Frontal cortex (tissue), 4 donors: ENCODE data around the gene ACBD4. TPM values are rescaled to one million over a fixed set of nuclear protein-coding genes. Genes with fewer than 3 reads are reported as not detected.
A peak's percentile ranks its signal among the peaks of the same experiment; 100 is the strongest.

Experiments
- DNase-seq, 2 donors: peaks; one replicate each; pipeline ENCODE4 v3.0.0; 2012; ENCODE audit warnings: low spot score in 2 of 2
- FAIRE-seq: peaks from 2 replicates; lab custom pipeline; 2012; peaks lifted over from hg19 to GRCh38; lab: Jason Lieb, UNC
- total RNA-seq: library from RNA; depleted of rRNA; stranded (reverse); fragments of >200 nt; gene quantifications from one replicate; pipeline ENCODE4 v1.2.3, GENCODE V29; 2014
- donor health status: control.
- donor health status: control.
- donor health status: control.

Gene ACBD4
- total RNA-seq, 1 donor from 2014 or later: 2.4 TPM

DNA sequence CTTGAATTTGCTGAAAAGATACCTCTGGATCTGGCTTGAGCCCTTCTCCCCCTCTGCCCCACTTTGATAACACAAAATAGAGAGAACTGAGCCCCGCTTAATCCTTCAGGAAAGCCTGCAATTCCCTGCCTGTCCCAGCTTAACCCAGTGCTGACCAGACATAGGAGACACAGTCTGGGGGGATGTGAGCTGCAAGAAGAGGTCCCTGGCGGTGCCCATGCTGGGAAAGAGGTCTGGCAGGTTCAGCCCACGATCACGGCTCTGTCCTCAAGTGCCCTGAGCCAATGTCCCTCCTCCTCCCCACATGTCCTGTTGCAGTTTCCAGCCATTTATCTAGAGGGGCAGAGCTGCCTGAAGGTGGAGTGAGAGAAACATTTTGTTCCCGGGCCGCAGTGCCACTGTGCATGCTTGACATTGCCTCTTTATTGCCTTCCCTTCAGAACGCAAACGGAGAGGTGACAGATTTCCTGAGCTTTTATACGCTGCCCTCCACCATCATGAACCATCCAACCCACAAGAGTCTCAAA, 32.2 kb upstream of the ACBD4 start:
- DNase-seq (no peak), FAIRE-seq (no peak)

DNA sequence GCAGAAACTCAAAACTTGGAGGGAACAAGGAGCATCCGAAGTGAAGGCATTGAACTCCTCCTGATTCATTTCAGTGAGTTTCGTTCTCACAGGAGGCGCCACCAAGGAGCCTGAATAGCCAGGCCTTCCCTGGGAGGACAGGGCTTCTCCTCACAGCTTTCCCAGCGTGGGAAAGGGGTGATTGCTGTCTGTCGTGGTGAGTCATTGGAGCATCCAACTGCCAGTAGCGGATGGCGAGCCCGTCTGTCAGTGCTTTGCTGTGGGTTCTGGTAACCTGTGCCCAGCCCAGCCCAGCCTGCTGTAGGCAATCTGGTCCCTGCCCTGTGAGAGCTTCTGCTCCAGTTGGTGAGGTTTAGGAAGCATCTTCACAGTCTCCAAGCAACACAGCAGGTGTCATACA, 31.5 kb upstream of the ACBD4 start:
- FAIRE-seq (no peak), DNase-seq (no peak)

DNA sequence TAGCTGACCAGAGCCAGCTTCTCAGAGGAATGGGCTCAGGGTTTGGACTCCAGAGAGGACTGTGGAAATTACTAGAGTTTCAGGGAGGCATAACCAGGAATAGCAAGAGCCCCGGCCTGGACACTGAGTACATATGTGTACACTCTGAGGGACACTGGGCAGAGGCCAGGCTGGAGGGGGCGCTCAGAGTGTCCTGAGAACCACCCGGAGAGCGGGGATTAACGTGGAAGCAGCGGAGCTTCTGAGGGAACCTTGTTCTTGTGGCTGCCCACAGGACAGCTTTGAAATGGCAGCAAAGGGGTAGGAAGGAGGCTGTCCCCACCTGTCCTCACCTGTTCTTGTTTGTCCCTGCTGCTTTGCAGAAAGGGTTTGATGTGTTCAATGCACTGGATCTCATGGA, 31.0 kb upstream of the ACBD4 start:
- FAIRE-seq (no peak), DNase-seq (no peak)

DNA sequence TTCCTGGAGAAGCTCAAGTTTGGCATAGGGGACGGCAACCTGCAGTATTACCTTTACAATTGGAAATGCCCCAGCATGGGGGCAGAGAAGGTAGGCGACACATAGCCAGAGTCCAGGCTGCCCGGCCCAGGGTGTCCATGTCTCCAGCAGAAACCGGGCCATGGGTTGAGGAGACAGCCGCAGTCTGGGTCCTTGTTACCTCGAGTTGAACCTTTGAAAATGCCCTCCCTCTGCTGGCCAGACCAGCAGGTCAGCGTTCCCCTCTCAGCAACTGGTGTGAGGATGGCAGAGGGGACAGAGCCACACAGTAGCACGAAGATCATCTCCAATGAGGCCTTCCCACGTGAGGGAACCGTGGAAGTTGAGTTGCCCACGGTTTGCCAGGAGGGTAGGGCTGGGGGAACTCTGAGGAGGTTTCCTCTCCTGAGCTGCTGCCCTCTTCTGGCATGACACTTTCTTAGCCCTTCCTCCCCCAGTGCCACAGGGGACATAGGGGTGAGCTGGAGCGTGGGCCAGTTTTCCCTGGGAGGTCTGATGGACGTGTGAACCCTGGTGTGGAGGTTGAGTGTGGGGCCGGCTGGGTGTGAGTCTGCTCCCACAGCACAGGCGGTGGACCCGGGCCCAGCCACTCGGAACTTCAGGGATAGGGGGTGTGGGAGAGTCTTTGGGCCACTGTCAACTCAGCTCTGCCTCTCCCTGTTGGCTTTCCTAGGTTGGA, 30.4 kb upstream of the ACBD4 start:
- FAIRE-seq (no peak), DNase-seq (no peak)

DNA sequence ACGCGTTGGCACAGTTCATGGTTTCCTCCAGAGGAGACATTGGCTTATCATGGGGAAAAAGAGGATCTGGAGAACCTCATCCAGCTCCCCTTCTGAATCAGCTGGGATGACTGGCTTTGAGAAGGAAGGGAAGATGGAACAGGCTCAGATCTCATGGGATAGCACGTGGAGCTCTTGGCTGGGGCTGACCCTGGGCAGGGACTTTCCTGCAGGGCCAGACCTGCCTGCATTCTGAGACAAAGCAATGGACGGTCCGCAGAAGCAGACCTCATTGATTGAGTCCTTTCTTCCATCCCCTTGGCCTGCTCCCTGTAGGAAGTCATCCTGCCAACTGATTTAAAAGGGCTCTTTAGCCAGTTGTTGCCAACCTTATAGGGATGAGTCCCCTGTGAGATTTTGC, 29.4 kb upstream of the ACBD4 start:
- FAIRE-seq: no peak

DNA sequence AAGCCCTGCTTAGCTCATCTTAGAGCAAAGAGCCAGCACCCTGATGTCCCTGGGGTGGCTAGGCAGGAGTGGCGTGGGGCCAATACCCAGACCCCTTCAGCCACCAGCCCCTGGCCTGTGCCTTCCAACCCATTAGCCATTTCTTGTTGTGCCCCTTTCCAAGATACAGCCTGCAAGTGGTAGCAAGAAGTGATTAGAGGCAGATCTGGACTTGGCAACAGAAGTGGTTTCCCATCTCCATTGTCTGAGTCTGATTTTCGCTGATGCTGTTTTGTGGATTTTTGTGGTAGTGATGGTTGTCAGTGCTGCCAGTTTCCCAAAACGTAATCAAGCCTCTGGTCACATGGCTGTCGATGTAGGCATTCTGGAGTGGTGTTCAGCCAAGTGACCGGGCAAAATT, 28.9 kb upstream of the ACBD4 start:
- no peak for DNase-seq
- no peak for FAIRE-seq

More for the DNA sequence above, 29.4 kb upstream of the ACBD4 start:
- DNase-seq: no peak

DNA sequence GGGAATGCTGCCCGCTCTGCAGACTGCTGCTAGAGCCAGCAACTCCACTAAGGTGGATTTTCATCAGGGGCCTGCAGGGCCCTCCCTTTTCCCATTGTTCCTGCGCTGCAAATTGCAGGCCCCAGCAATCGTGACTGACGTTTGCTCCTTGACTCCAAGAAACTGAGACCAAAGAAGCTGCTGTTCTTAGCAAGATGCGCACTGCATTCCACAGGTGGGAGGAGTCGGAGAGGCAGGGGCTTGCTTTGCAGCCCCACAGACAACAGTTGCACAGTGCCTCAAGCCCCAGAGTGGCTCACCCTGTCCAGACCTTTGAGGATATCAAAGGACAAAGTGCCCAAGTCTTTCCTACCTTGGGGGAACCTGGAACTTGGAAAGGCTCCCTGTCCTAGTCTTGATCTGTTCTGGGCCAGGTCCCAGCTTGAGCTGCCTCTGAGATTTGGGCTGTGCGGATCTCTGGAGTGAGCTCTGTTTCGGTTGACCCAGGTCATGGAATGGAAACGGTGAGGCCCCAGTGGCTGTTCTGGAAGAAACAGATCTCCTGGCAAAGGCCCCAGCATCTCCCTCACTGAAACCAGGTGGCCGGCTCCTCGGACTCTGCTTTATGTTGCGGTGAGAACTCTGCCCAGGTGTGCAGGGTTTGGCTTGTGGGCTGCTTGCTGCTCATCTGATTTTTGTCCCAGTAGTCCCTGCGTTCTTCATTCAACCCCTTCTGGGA, 28.0 kb upstream of the ACBD4 start:
- FAIRE-seq: no peak

DNA sequence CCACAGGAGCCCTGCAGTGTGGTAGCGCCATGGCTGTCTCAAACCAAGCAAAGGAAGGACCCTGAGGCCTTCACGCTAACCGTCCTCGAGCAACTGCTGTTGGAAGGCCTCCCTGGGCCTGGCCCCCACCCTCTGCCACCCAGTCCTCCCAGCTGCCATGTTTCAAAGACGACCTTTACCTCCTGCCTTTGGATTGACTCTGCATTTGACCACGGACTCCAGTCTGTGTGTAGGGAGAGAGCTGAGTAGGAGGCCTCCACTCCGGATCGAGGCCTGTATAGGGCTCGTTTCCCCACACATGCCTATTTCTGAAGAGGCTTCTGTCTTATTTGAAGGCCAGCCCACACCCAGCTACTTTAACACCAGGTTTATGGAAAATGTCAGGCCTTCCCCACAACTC, 27.4 kb upstream of the ACBD4 start:
- DNase-seq (no peak), FAIRE-seq (no peak)

More for the DNA sequence above, 28.0 kb upstream of the ACBD4 start:
- DNase-seq: no peak

DNA sequence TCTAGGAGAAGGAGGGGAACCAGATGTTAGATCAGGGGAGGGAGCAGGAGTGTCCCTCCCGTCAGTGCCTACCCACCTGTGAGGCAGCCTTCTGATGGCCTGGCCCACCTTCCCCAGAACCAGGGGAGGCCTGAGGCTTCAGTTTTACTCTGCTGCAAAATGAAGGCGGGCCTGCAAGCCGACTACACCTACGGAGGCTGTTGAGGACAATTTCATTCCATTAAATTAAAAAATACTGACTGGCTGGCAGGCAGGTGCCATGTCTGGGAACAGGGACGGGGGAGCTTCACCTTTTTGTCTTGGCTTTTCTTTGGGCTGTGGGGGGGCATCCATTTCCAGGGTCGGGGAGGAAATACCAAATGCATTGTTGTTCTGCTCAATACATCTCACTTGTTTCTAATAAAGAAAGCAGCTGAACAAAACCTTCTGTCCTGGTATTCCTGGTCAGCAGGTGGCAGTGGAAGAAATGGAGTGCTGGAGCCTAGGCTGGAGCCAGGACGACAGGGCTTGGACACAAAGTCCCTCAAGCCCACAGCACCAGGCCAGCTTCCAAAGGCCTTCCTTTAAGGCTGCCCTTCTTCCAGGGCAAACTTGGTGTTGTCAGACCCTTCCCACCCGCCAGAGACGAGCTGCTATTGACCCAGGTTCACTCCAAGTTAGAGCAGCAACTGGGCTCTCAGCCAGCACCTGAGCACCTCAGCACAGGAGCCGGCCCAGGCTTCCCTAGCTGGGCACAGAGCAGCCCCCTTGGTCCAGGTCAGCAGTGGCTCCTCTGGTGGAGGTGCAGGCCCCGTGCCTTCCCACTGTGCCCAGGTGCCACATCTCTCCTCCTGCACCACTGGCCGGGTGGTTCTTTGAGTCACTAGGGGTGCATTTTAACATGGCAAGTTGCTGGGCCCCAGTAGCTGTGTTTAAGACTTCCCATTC, 26.6 kb upstream of the ACBD4 start:
- no peak for FAIRE-seq
- DNase-seq: no peak

DNA sequence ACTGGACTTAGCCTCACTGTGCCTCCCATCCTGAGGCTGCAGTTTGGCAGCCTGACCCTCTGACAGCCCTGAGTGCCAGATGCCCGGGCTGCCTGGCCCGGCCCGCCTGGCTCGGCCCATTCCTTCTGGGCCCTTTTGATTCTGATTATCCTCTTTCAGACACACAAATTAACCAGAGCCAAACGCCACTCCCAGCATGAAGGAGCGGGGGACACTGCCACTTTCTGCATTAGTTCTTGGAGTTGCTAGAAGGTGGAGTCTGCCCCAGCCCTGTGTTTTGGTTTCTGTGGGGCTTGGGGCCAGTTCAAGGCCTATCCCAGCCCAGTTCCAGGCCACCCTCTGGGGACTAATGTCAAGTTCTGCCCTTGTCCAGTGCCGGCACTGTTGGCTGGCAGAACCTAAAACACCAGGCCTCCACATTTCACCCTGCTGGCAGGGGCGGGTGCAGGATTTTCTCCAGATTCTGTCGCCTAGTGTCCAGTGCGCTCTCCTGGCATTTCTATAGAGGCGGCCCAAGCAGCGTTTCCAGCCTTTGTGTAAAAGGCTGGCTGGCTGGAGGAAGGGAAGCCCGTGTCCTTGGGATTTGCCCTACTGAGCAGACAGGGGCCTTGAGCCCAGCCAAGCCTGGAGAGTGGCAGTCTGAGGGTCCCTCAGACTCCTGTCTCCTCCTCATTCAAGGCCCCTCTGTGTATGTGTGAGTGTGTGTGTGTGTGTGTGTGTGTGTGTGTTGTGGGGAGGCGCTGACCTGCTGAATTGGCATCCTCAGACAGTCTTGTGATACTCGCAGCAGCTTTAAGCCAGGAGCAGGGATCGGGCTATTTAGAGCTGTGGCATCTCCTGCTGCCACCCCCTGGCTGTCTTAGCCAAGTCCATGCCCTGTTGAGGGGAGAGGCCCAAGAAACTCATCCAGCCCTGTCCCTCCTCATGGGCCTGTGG, 24.5 kb upstream of the ACBD4 start:
- FAIRE-seq (no peak), DNase-seq (peak in 1 of 2 donors; percentile 73)

DNA sequence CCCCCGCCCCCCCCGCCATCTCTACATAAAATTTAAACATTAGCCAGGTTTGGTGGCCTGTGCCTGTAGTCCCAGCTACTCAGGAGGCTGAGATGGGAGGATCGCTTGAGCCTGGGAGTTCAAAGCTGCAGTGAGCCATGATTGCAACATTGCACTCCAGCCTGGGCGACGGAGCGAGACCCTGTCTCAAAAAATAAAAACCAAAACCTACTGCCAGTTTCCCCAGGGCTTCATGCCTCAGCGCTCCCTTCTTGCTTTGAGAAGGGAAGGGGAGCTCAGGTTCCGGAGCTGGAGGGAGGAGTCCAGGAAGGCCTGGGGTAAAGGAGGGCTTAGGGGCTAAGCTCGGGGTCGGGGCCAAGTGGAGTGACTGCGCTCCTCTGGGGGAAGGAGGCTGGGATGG, 23.6 kb upstream of the ACBD4 start:
- no peak for DNase-seq
- FAIRE-seq: no peak

DNA sequence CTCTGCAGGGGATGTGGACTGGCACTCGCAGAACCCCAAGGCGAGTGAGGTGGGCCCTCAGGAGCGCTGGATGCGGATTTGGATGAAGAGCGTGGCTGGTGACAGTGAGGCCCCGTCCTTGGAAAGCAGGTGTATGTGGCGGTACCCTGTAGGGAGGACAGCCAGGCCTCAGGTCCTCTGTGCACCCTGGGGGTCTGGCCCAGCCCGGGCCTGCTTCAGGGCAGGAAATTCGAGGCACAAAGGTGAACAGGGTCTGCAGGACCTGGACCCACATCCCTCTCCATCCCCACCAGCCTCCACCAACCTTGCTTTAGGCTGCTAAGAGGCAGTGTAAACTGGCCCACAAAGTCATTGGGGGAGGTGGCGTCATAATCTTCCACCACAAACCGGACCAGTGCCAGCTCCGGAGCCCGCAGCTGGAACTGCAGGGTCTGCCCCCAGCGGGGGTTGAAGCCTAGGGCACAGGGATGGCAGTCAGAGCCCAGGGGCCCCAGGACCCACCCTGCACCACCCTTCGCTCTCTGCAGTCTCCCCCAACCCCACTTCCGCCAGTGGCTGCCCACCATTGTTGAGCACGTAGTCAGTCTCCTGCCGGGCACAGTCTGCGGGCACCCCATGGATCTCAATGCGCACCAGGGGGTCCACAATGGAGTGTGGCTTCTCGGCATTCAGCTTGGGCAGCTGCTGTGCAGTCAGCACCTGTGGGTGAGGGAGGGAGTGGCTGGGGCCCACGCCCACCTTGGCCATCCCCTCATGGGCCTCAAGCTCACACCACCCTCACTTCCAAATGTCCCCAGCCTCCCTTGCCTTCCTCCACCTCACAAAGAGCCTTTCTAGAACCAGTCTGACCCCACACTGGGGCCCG, 22.7 kb upstream of the ACBD4 start:
- no peak for DNase-seq
- no peak for FAIRE-seq

DNA sequence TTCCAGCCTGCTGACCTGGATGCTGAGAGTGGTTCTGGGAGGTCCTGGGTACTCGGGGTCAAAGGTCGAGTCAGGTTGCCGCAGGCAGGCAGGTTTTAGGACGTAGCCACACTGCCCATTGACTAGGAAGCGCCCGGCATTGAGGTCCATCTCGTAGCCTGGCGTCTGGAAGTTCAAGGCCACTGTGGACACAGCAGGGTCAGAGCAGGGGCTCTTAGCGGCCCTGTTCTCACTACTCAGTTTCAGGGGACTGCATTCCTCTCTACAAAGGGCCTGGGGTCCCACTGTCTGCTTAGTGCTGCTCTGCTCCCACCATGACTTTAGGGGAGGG, 22.1 kb upstream of the ACBD4 start:
- DNase-seq (no peak), FAIRE-seq (no peak)

DNA sequence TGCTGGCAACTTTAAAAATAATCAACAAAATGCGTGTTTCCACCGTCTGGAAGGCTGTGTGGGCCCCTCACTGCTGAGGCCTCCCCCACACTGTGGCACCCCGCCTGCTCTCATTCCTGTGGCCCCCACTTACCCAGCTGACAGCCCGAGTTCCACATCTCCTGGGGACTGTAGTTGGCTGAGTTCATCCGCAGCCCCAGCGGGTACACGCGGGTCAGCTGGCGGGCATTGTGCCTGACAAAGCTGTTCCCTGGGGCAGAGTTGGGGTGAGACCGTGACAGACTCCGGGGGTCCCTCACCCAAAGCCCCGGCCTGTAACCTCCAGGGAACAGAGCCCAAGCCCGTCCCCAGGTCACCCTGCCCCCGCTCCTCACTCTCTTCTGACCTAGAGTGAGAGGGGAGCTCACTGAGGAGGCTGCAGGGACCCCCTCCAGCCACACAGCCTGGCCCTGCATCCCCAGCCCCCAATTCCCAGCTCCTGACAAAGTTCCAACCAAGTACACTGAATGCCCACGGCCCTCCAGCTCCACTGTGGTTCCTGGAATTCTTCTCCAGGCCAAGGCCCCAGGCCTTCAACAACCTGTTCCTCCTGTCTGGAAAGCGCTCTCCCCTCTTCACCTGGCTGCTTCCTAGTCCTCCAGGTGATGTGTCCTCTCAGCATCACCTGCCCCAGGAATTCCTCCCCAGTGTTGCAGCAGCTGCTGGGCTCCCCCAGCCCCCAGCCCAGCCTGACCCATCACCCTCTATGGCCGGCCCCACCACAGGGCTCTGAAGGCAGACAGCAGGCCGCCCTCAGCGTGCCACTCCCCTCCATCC, 21.2 kb upstream of the ACBD4 start:
- FAIRE-seq: no peak
- DNase-seq: no peak

DNA sequence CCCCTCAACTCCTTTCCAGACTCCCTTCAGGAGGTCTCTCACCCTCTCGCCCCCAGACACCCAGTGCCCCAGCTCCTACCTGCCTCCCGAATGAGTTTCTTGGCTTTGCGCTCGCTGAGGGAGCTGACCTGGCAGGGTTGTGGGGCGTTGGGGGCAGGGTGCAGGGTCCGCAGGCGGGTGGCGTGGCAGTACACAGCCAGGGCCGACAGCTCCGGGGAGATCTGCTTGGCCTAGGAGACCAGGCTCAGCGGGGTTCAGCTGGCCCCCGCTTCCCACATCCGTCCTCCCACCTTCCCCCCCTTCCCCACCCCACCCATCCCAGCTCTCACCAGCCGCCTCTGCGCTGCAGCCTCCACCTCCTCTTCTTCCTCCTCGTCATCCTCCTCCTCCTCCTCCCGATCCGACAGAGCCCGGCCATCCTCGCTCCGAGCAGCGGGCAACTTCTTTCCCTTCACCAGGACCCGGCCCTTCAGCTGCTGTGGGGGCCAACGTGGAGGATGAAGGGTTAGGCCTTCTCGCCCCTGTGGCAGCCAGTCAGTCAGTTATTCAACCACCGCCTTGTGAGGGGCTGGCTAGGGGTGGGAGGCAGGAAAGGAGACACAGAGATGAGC, 20.4 kb upstream of the ACBD4 start:
- no peak for DNase-seq

DNA sequence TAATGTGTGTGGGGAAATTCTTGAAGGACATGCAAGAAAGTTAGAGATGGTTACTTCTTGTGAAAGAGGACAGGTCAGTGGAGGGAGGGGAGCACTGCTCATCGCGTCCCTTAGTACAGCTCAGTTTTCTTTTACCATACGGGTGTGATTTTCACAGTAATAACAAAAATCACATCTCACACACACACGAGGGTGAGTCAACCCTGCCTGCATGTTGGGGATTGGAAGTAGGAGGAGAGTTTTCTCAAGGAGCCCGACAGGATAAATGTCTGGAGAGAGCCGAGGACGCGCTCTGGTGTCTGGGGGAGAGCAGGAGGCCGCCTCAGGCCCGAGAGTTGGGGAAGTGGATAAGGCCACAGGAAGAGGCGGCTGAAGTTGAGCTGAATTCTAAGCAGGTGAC, 19.6 kb upstream of the ACBD4 start:
- no peak for FAIRE-seq
- DNase-seq: no peak

More for the DNA sequence above, 20.4 kb upstream of the ACBD4 start:
- no peak for FAIRE-seq

DNA sequence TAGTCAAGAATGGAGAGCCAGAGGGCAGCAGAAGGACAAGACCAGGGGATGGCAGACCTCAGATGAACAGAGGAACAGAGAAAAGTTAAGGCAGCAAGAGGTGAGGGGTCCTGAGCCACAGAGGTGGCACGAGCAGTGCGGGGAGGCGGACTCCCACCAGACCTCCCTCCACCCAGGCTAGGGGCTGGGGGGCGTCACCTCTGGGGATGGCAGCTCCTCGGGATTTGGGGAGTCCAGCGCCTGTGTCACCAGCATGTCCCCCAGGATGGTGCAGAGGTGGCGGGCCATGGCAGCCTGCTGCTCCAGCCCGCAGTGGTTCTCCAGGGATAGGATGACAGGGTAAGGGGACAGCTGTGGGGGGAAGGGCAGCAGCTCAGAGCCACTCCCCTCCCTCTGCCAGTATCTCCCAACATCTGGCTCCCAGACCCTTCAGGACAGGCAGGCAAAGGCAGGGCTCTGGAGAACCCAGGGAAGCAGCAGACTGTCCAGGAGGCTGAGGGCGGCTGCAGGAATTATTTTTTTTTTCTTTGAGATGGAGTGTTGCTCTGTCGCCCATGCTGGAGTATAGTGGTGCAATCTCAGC, 19.0 kb upstream of the ACBD4 start:
- DNase-seq: no peak
- no peak for FAIRE-seq
